HCT116 (cell line): ENCODE data around the gene CHCT1. TPM values are rescaled to one million over a fixed set of nuclear protein-coding genes. Genes with fewer than 3 reads are reported as not detected.

Experiments used
- ATAC-seq: fragments of 200-7000 bp; cut with Tn5 transposase; 2 replicates; pipeline ENCODE4 v1.9.1; 2020; ENCODE audit warnings: mild to moderate bottlenecking, moderate library complexity
- BruUV-seq: library from RNA; stranded (reverse); fragments of 400-500 nt; replicated peaks from 2 replicates; lab custom pipeline; 2021; lab: Mats Ljungman, UMichigan
- CTCF ChIA-PET: fragments of 300-600 bp; sonication (Branson Sonifier 250); formaldehyde crosslinking; loops from one replicate; lab custom pipeline; 2021; ENCODE audit warnings: antibody characterized with exemption; lab: Charles Lee
- POLR2A ChIA-PET: fragments of 300-600, 350-600 bp; sonication (Branson Sonifier 250); formaldehyde crosslinking; loops from one replicate; lab custom pipeline; 2021; ENCODE audit warnings: antibody characterized with exemption; lab: Charles Lee
- RAD21 ChIA-PET, 2 experiments: fragments of 300-600 bp; sonication (Branson Sonifier 250); formaldehyde crosslinking; loops; one replicate each; lab custom pipeline; 2023; ENCODE audit warnings: low total read pairs in 2 of 2; ENCODE audit not compliant: uncharacterized antibody in 2 of 2, unreplicated experiment in 2 of 2, low non-redundant PET in 1 of 2; lab: Charles Lee
- DNase-seq: peaks from one replicate; pipeline ENCODE4 v3.0.0-alpha.2; 2010; ENCODE audit warnings: low read depth, low spot score
- H2AFZ ChIP-seq: fragments of 200-600 bp; shearing (Covaris generic), sonication (generic); 2 replicates; pipeline ENCODE4 v1.6.1; 2017; ENCODE audit warnings: low read depth, mixed run types, mixed read lengths, antibody characterized with exemption, low read length; ENCODE audit not compliant: poor library complexity, severe bottlenecking
- H3K27ac ChIP-seq: 2 replicates; pipeline ENCODE4 v1.5.1; 2012; ENCODE audit warnings: low read depth, low read length
- H3K27me3 ChIP-seq: fragments of 200-600 bp; sonication (generic); 2 replicates; pipeline ENCODE4 v1.6.1; 2016; ENCODE audit warnings: mixed run types, low read length, mixed read lengths; ENCODE audit not compliant: insufficient read depth
- H3K36me3 ChIP-seq, 2 experiments: fragments of 200-500 bp in 1 of 2; fragments of 200-600 bp in 1 of 2; sonication (Bioruptor generic) in 1 of 2; sonication (generic) in 1 of 2; 2 replicates each; pipeline versions ENCODE4 v1.5.1 to v1.6.1; 2014 to 2016; ENCODE audit warnings: low read length in 2 of 2, inconsistent platforms in 1 of 2, mixed read lengths in 1 of 2, mixed run types in 1 of 2; ENCODE audit not compliant: insufficient read depth in 2 of 2, control insufficient read depth in 1 of 2
- H3K4me1 ChIP-seq, 2 experiments: fragments of 200-600 bp in 1 of 2; sonication (generic) in 1 of 2; 2 replicates each; pipeline versions ENCODE4 v1.5.1 to v1.6.1; 2012 to 2017; ENCODE audit warnings: low read length in 2 of 2, inconsistent platforms in 1 of 2, mild to moderate bottlenecking in 1 of 2, mixed read lengths in 1 of 2, mixed run types in 1 of 2, moderate library complexity in 1 of 2; ENCODE audit not compliant: insufficient read depth in 2 of 2, control insufficient read depth in 1 of 2
- H3K4me2 ChIP-seq: fragments of 200-600 bp; sonication (generic); 2 replicates; pipeline ENCODE4 v1.6.1; 2017; ENCODE audit warnings: mixed run types, low read length, mixed read lengths
- H3K4me3 ChIP-seq, 2 experiments: fragments of 200-600 bp in 1 of 2; sonication (generic) in 1 of 2; replicated peaks in 1 of 2; 2 replicates each; pipeline ENCODE4 v1.5.1; 2011 to 2016; ENCODE audit warnings: low read length in 2 of 2, control low read depth in 1 of 2, low read depth in 1 of 2, mild to moderate bottlenecking in 1 of 2, mixed read lengths in 1 of 2, mixed run types in 1 of 2
- H3K79me2 ChIP-seq: fragments of 200-600 bp; sonication (generic); 2 replicates; pipeline ENCODE4 v1.6.1; 2017; ENCODE audit warnings: mild to moderate bottlenecking, mixed run types, low read length, moderate library complexity, mixed read lengths; ENCODE audit not compliant: insufficient read depth
- H3K9ac ChIP-seq: fragments of 200-600 bp; sonication (generic); 2 replicates; pipeline ENCODE4 v1.6.1; 2016; ENCODE audit warnings: low read length, mixed read lengths
- H3K9me2 ChIP-seq: fragments of 200-600 bp; sonication (generic), shearing (Covaris generic); 2 replicates; pipeline ENCODE4 v1.6.1; 2017; ENCODE audit warnings: mixed run types, mild to moderate bottlenecking, moderate library complexity; ENCODE audit not compliant: insufficient read depth
- H3K9me3 ChIP-seq, 2 experiments: fragments of 200-500 bp in 1 of 2; fragments of 200-600 bp in 1 of 2; sonication (Bioruptor generic) in 1 of 2; sonication (generic) in 1 of 2; 2 replicates each; pipeline ENCODE4 v1.6.1; 2014 to 2017; ENCODE audit warnings: low read length in 2 of 2, mixed read lengths in 2 of 2, inconsistent platforms in 1 of 2, low read depth in 1 of 2, mild to moderate bottlenecking in 1 of 2, mixed run types in 1 of 2, moderate library complexity in 1 of 2; ENCODE audit not compliant: control insufficient read depth in 1 of 2, insufficient read depth in 1 of 2
- H4K20me1 ChIP-seq: fragments of 200-600 bp; sonication (generic), shearing (Covaris generic); 2 replicates; pipeline ENCODE4 v1.6.1; 2017; ENCODE audit warnings: mixed run types, mild to moderate bottlenecking, moderate library complexity; ENCODE audit not compliant: insufficient read depth
- ATF3 ChIP-seq: IDR thresholded peaks from 2 replicates; pipeline ENCODE4 v1.6.1; 2012
- CBX3 ChIP-seq: IDR thresholded peaks from 2 replicates; pipeline ENCODE4 v1.6.1; 2012; ENCODE audit warnings: low read depth
- EGR1 ChIP-seq: IDR thresholded peaks from 2 replicates; pipeline ENCODE4 v1.6.1; 2012; ENCODE audit warnings: low read depth
- ELF1 ChIP-seq: IDR thresholded peaks from 2 replicates; pipeline ENCODE4 v1.6.1; 2012; ENCODE audit warnings: low read depth, borderline replicate concordance
- EZH2 ChIP-seq: fragments of 200-600 bp; sonication (generic); IDR thresholded peaks from 2 replicates; pipeline ENCODE4 v1.6.1; 2017; ENCODE audit warnings: antibody characterized with exemption, mixed run types
- EZH2phosphoT487 ChIP-seq: fragments of 200-600 bp; IDR thresholded peaks from 2 replicates; pipeline ENCODE4 v1.6.1; 2018; ENCODE audit warnings: antibody characterized with exemption, borderline replicate concordance
- JUND ChIP-seq: IDR thresholded peaks from 2 replicates; pipeline ENCODE4 v1.6.1; 2012
- POLR2A ChIP-seq: IDR thresholded peaks from 2 replicates; pipeline ENCODE4 v1.7.0; 2011; ENCODE audit warnings: borderline replicate concordance; ENCODE audit not compliant: insufficient read depth, insufficient read length; ENCODE audit errors: extremely low read depth
- POLR2AphosphoS5 ChIP-seq: IDR thresholded peaks from 2 replicates; pipeline ENCODE4 v1.6.1; 2011; ENCODE audit warnings: mild to moderate bottlenecking, low read depth, low read length, moderate library complexity
- SP1 ChIP-seq: IDR thresholded peaks from 2 replicates; pipeline ENCODE4 v1.6.1; 2012; ENCODE audit warnings: low read depth
- intact Hi-C: fragments of 100-400 bp; cut with micrococcal nuclease; formaldehyde crosslinking; loops from 2 replicates; pipeline ENCODE4 v1.10.0; 2022
- total RNA-seq: library from RNA; stranded (reverse); gene quantifications from one replicate; pipeline ENCODE4 v1.2.1, GENCODE V29; 2021; ENCODE audit not compliant: unreplicated experiment

CHCT1 gene
- total RNA-seq, 1 experiment from 2014 or later: not detected

- TF ChIP-seq CBX3 (no peak), EZH2phosphoT487 (no peak), SP1 (no peak)
These were observed 17.2 kb downstream of the CHCT1 start (continued) for GRCh38 chr17:60439501-60439900.

- DNase-seq: no peak
- no peaks in the 10 kb centered on the region for H4K20me1 ChIP-seq
- no peaks in the 10 kb centered on the region for H3K9me2 ChIP-seq
- no peaks in the 10 kb centered on the region for H3K9me3 ChIP-seq
- ChIA-PET RAD21 (no interaction called here), POLR2A (no interaction called here)
- no peak overlapping the region for H3K4me3 ChIP-seq
- no peak overlapping the region for H3K27ac ChIP-seq
- no peaks in the 10 kb centered on the region for H3K79me2 ChIP-seq
- 0 out of 2 replicates have a peak, but pooled peaks have one; percentile 10 for TF ChIP-seq EGR1
- peak; percentile 22; the same call in 1 of the 2 replicates for TF ChIP-seq JUND
- TF ChIP-seq ELF1: no peak
- TF ChIP-seq POLR2A: no peak
- TF ChIP-seq ATF3: no peak
- no peak for TF ChIP-seq POLR2AphosphoS5
- TF ChIP-seq EZH2: no peak
- TF ChIP-seq, all 23 proteins: peak for 2
- Histone ChIP-seq H3K36me3 (peaks cover 5 to 10% of the 10 kb centered on the region in 2 experiments; a peak in 2 of 4 replicates), H3K4me1 (peaks cover 0 to 8% of the 10 kb centered on the region in 2 experiments; a peak in 1 of 4 replicates), H3K9ac (no peak overlapping the region), H3K4me2 (no peak overlapping the region), H3K27me3 (no peaks in the 10 kb centered on the region), H2AFZ (no peak overlapping the region)
- no TSS peak for BruUV-seq
- CTCF ChIA-PET: interaction anchor here (1.2 kb wide), 1 partner anchor 196 kb away, joined by 3 read pairs; no protein-coding TSS in a partner anchor
- intact Hi-C loops: loop anchor here (2.0 kb wide), 1 partner anchor 196 kb away; no protein-coding TSS in a partner anchor
- no peak for ATAC-seq
These were observed 20.2 kb downstream of the CHCT1 start for GRCh38 chr17:60442271-60443173.
